Adrenal gland (tissue), 12 donors: ENCODE measurements around the gene GRXCR2. TPM values are rescaled to one million over a fixed set of nuclear protein-coding genes. Genes with fewer than 3 reads are reported as not detected.

ENCODE experiments used
- DNase-seq, 7 donors: peaks; one replicate each; pipeline ENCODE4 v3.0.0-alpha.2; 2019 to 2020
- H3K27ac ChIP-seq, 5 donors: fragments of 200-600 bp; sonication (generic) in 4 of 5; 1 replicate in 3 of 5; 2 replicates in 2 of 5; pipeline versions ENCODE4 v1.5.1 to v1.8.0; 2016 to 2020; ENCODE audit warnings: mild to moderate bottlenecking in 1 of 5
- H3K27me3 ChIP-seq: fragments of 200-600 bp; 2 replicates; pipeline ENCODE4 v1.8.0; 2021
- H3K36me3 ChIP-seq, 2 donors: fragments of 200-600 bp; replicated peaks in 1 of 2; 1 replicate in 1 of 2; 2 replicates in 1 of 2; pipeline versions ENCODE4 v1.5.1 to v1.8.0; 2018 to 2022
- H3K4me1 ChIP-seq, 2 donors: fragments of 200-600 bp; replicated peaks in 1 of 2; 1 replicate in 1 of 2; 2 replicates in 1 of 2; pipeline versions ENCODE4 v1.5.1 to v1.8.0; 2018 to 2021
- H3K4me3 ChIP-seq, 4 donors: fragments of 200-600 bp; sonication (generic) in 3 of 4; one replicate each; pipeline ENCODE4 v1.5.1; 2016 to 2018
- H3K9me3 ChIP-seq, 3 donors: fragments of 200-600 bp; sonication (generic) in 1 of 3; replicated peaks in 1 of 3; 1 replicate in 2 of 3; 2 replicates in 1 of 3; pipeline versions ENCODE4 v1.5.1 to v1.8.0; 2016 to 2021
- POLR2A ChIP-seq, 2 donors: fragments of 450-650 bp; IDR thresholded peaks; one replicate each; pipeline ENCODE4 v1.6.1; 2017; ENCODE audit warnings: antibody characterized with exemption in 2 of 2, mild to moderate bottlenecking in 2 of 2, moderate library complexity in 1 of 2
- WGBS, 4 donors: extraction: QIAGEN DNeasy Blood & Tissue Kit in 2 of 4; methylation state at CpG; one replicate each; pipeline versions ENCODE4 v1.1.5 to v1.1.7; 2013 to 2017; 5-methylcytosine and 5-hydroxymethylcytosine counted together
- intact Hi-C, 2 donors: fragments of 100-400 bp; cut with DNase I; formaldehyde crosslinking; loops; one replicate each; pipeline versions ENCODE4 v1.14.1 to v1.15.0; 2022 to 2023
- polyA plus RNA-seq, 3 donors: library from polyadenylated mRNA; stranded (reverse); fragments of 200-250 nt in 2 of 3; fragments of 350-450 nt in 1 of 3; fragmentation: Illumina TruSeq in 1 of 3; extraction: RNeasy Lipid Tissue Mini Kit (QIAGEN cat#74804) in 1 of 3; gene quantifications; one replicate each; pipeline ENCODE4 v1.2.3, GENCODE V29; 2013 to 2014
- total RNA-seq, 9 donors: library from RNA; depleted of rRNA in 4 of 9; stranded (reverse); fragments of >200 nt in 4 of 9; fragments of 120-200 nt in 1 of 9; fragmentation: NEBNext Ultra II Directional in 1 of 9; extraction: Animal tissue kit (Norgen Biotek cat#: 25700) in 1 of 9; gene quantifications; one replicate each; pipeline versions ENCODE4 v1.1.0 to v1.2.4, GENCODE V29; 2013 to 2023
- TF ChIP-seq, protein P1 (sequence below), 6 experiments: fragments of 450-650 bp in 4 of 6; fragments of 200-600 bp in 2 of 6; sonication (generic) in 1 of 6; IDR thresholded peaks; 1 replicate in 5 of 6; 2 replicates in 1 of 6; pipeline versions ENCODE4 v1.5.1 to v1.8.0; 2016 to 2021; ENCODE audit warnings: antibody characterized with exemption in 6 of 6, mild to moderate bottlenecking in 2 of 6, moderate library complexity in 1 of 6
- donor health status: healthy with polysubstance abuse.
- donor health status: Bipolar disorder and iron deficiency.
- donor health status: DM: yes; HTN: yes; CAD: no.
- donor health status: DM: no; HTN: no; CAD: no.
- donor health status: DM: no; HTN: no; CAD: no.
- donor health status: DM: yes; HTN: yes; CAD: no.

The GRXCR2 gene
- total and polyA plus RNA-seq, 12 donors, result not detected

- intact Hi-C loops, result loop anchor here (5.0 to 10.0 kb wide), 2 partner anchors 118 to 131 kb away; no protein-coding TSS in a partner anchor
- Histone ChIP-seq H3K36me3 (no peaks in the 10 kb centered on the region), H3K27me3 (no peaks in the 10 kb centered on the region), H3K4me1 (no peaks in the 10 kb centered on the region), H3K4me3 (no peak overlapping the region), H3K27ac (no peak overlapping the region), H3K9me3 (no peaks in the 10 kb centered on the region)
- DNase-seq, result no peak
- TF ChIP-seq, protein P1, sequence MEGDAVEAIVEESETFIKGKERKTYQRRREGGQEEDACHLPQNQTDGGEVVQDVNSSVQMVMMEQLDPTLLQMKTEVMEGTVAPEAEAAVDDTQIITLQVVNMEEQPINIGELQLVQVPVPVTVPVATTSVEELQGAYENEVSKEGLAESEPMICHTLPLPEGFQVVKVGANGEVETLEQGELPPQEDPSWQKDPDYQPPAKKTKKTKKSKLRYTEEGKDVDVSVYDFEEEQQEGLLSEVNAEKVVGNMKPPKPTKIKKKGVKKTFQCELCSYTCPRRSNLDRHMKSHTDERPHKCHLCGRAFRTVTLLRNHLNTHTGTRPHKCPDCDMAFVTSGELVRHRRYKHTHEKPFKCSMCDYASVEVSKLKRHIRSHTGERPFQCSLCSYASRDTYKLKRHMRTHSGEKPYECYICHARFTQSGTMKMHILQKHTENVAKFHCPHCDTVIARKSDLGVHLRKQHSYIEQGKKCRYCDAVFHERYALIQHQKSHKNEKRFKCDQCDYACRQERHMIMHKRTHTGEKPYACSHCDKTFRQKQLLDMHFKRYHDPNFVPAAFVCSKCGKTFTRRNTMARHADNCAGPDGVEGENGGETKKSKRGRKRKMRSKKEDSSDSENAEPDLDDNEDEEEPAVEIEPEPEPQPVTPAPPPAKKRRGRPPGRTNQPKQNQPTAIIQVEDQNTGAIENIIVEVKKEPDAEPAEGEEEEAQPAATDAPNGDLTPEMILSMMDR (IDR thresholded peaks at IDR 0.05), result no peak
- no peak for TF ChIP-seq POLR2A (IDR thresholded peaks at IDR 0.05)
- 67 to 90% (median 81%) methylated on average over 1 of the region's 1 CpG for WGBS, 4 donors
Measured at GRCh38 chr5:145812877-145813276, 59.9 kb downstream of the GRXCR2 start.

DNA sequence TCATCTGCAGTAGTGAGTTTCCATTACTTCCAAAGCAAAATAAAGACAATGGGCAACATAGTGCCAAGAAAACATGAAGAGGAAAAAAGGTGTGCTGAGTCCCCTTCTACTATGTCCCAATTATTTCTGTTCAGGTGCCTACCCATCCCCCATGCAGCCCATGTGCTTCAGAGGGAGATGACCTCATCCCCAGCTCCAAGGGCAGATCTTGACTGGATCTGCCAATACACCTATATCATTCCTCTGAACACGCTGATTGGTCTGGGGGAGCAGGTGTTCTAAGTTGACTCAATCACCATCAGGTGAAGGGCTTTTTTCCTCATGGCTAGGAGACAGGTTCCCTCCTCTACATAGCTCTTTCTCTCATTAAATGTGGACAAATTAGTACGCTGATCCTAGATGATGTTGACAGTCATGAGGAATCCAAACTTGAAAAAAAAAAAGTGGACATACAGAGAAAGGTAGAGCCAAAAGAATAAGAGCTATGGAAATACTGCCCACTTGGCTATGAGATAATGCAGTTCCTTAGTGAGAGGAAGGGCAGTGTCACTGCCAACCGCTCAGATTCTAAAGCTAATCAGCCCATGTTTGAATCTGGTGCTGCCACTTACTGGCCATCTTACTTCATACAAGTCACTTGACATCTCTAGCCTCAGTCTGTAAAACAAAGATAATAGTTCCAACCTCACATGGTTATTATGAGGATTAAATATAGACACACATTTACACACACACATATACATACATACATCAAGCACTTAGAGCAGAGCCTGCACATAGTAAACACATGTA, 60.8 kb downstream of the GRXCR2 start:
- Histone ChIP-seq H3K4me1 (no peaks in the 10 kb centered on the region), H3K27ac (no peak overlapping the region), H3K27me3 (no peaks in the 10 kb centered on the region), H3K36me3 (no peaks in the 10 kb centered on the region), H3K4me3 (no peak overlapping the region), H3K9me3 (no peaks in the 10 kb centered on the region)
- 63 to 82% (median 75%) methylated on average over 3 of the region's 3 CpGs for WGBS, 4 donors
- intact Hi-C loops, result loop anchor here (5.0 to 10.0 kb wide), 2 partner anchors 117 to 130 kb away; no protein-coding TSS in a partner anchor
- DNase-seq, result peak; percentile 24 to 74 (median 32)
- TF ChIP-seq, protein P1 (IDR thresholded peaks at IDR 0.05), result peak in 5 of 6 experiments; percentile 20 to 57 (median 45)
- no peak for TF ChIP-seq POLR2A (IDR thresholded peaks at IDR 0.05)

Other genes with a start within 250 kb of the GRXCR2 start
- gene PRELID2, start 37.7 kb downstream of the GRXCR2 start, total RNA-seq, result 10 to 100 TPM in 2 of 9 donors, 1 to 10 TPM in 7; 3.2 to 42.2 (median 5.5) TPM
- gene PRELID2, start 37.7 kb downstream of the GRXCR2 start, polyA plus RNA-seq, result 1 to 10 TPM; 2.5 to 3.3 (median 2.5) TPM
- 1 to 10 TPM in 6 of 9 donors, under 1 TPM in 3; 0.69 to 3.8 (median 1.1) TPM for gene SH3RF2, start 63.6 kb upstream of the GRXCR2 start, total RNA-seq
- gene SH3RF2, start 63.6 kb upstream of the GRXCR2 start, polyA plus RNA-seq, result 1 to 10 TPM in 2 of 3 donors, under 1 TPM in 1; 0.60 to 3.4 (median 2.1) TPM
- 1 to 10 TPM in 1 of 9 donors, under 1 TPM in 1, not detected in 7; 0.56 to 1.2 TPM for gene PLAC8L1, start 232.6 kb upstream of the GRXCR2 start, total RNA-seq
- 1 to 10 TPM in 1 of 3 donors, under 1 TPM in 2; 0.37 to 1.2 (median 0.97) TPM for gene PLAC8L1, start 232.6 kb upstream of the GRXCR2 start, polyA plus RNA-seq